GM23248 (cell line): Measurements from ENCODE around the gene THAP2.

Experiments used
- EZH2 ChIP-seq: fragments of 200-600 bp; sonication (generic); IDR thresholded peaks from 2 replicates; pipeline ENCODE4 v1.6.1; 2018; ENCODE audit warnings: antibody characterized with exemption, mild to moderate bottlenecking; ENCODE audit not compliant: insufficient read depth, poor library complexity, severe bottlenecking
- EZH2phosphoT487 ChIP-seq: fragments of 200-600 bp; sonication (generic); IDR thresholded peaks from 2 replicates; pipeline ENCODE4 v1.6.1; 2018; ENCODE audit warnings: antibody characterized with exemption, moderate library complexity, mild to moderate bottlenecking, low read depth; ENCODE audit not compliant: insufficient read depth

DNA sequence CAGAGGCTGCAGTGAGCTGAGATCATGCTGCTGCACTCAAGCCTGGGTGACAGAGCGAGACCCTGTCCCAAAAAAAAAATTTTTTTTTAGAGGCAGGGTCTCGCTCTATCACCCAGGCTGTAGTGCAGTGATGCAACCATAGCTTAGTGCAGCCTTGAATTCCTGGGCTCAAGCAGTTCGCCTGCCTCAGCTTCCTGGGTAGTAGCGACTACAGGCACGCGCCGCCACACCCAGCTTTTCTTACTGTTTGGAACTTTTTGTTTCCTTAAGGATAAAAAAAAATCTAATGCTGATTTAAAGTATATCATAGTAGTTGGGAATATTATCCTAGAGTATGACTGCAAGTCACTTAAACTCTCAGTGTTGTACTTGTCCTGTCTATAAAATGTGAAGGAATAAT is 29.0 kb downstream of the THAP2 start:
- no peak for TF ChIP-seq EZH2phosphoT487
- TF ChIP-seq EZH2: no peak
